HL-60 (cell line): ENCODE measurements around the gene PLEKHJ1.

ENCODE experiments used
- DNase-seq, 2 experiments: peaks; one replicate each; pipeline ENCODE4 v3.0.0-alpha.2; 2010 to 2020; ENCODE audit warnings: low read depth in 1 of 2, low spot score in 1 of 2
- H3K27ac ChIP-seq: fragments of 250-450 bp; sonication (Bioruptor Pico); replicated peaks from 2 replicates; pipeline ENCODE4 v1.5.1; 2020; ENCODE audit warnings: mild to moderate bottlenecking, moderate library complexity
- H3K27me3 ChIP-seq: fragments of 250-450 bp; sonication (Bioruptor Pico); 2 replicates; pipeline ENCODE4 v1.5.1; 2021; ENCODE audit warnings: mild to moderate bottlenecking, moderate library complexity; ENCODE audit not compliant: insufficient read depth, poor library complexity, severe bottlenecking
- H3K4me3 ChIP-seq: replicated peaks from 2 replicates; pipeline ENCODE4 v1.5.1; 2011; ENCODE audit warnings: mild to moderate bottlenecking, control low read depth, low read length; ENCODE audit not compliant: insufficient read depth
- CTCF ChIP-seq: IDR thresholded peaks from one replicate; pipeline ENCODE4 v1.5.1; 2011; ENCODE audit warnings: low read length, control low read depth, inconsistent platforms; ENCODE audit not compliant: insufficient read depth
- GABPA ChIP-seq: IDR thresholded peaks from 2 replicates; pipeline ENCODE4 v1.6.1; 2012; ENCODE audit warnings: low read depth
- POLR2AphosphoS5 ChIP-seq: IDR thresholded peaks from 2 replicates; pipeline ENCODE4 v1.6.1; 2012; ENCODE audit warnings: low read depth
- REST ChIP-seq: IDR thresholded peaks from 2 replicates; pipeline ENCODE4 v1.6.1; 2012; ENCODE audit warnings: low read depth; ENCODE audit not compliant: insufficient replicate concordance
- SPI1 ChIP-seq: IDR thresholded peaks from 2 replicates; pipeline ENCODE4 v1.6.1; 2012; ENCODE audit warnings: low read depth, mild to moderate bottlenecking, borderline replicate concordance

The PLEKHJ1 gene

GRCh38 chr19:2192862-2193261 lies 43.3 kb downstream of the PLEKHJ1 start:
- DNase-seq = no peak
- H3K27me3 ChIP-seq = no peaks in the 10 kb centered on the region
- no peak overlapping the region for H3K27ac ChIP-seq
- no peak for TF ChIP-seq REST
- H3K4me3 ChIP-seq = no peak overlapping the region

- TF ChIP-seq POLR2AphosphoS5 = no peak
- no peak for TF ChIP-seq CTCF
- no peak for TF ChIP-seq SPI1
- TF ChIP-seq GABPA = no peak
- no peak for TF ChIP-seq REST
- DNase-seq = no peak
- no peak overlapping the region for H3K4me3 ChIP-seq
- H3K27me3 ChIP-seq = no peaks in the 10 kb centered on the region
- no peak overlapping the region for H3K27ac ChIP-seq
Measured at GRCh38 chr19:2191456-2192310, 44.4 kb downstream of the PLEKHJ1 start.

DNA sequence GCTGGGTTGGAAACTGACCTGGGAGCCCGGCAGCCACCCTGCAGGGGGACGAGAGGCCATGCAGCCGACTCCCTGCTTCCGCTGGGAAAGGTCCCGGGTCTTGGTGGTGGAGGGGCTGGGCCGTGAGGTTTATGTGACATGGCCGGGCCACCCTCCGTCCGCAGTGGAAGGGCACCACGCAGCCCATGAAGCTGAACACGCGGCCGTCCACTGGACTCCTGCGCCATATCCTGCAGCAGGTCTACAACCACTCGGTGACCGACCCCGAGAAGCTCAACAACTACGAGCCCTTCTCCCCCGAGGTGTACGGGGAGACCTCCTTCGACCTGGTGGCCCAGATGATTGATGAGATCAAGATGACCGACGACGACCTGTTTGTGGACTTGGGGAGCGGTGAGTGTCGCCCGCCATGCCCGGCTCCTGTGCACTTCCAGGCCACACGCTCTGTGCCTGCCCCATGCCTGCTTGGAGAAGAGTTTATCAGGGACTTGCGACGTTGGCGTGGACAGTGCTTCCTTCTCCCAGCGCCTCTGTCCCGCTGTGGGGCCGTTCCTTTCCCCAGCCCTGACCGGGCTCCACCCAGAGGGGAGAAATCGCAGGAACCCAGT lies 45.2 kb downstream of the PLEKHJ1 start:
- no peak for DNase-seq
- H3K27ac ChIP-seq = no peak overlapping the region

More for the DNA sequence above, 45.2 kb downstream of the PLEKHJ1 start:
- H3K27me3 ChIP-seq = no peaks in the 10 kb centered on the region
- H3K4me3 ChIP-seq = no peak overlapping the region
- TF ChIP-seq REST = no peak
- no peak for TF ChIP-seq CTCF
- TF ChIP-seq POLR2AphosphoS5 = no peak
- TF ChIP-seq SPI1 = no peak
- TF ChIP-seq GABPA = no peak
